Panc1 (cell line): ENCODE data around the gene PHF19.

Experiments used
- CTCF ChIP-seq: fragments of 450-650 bp; IDR thresholded peaks from 2 replicates; pipeline ENCODE4 v1.5.1; 2017; ENCODE audit warnings: mild to moderate bottlenecking
- POLR2AphosphoS5 ChIP-seq: IDR thresholded peaks from 2 replicates; pipeline ENCODE4 v1.6.1; 2012; ENCODE audit warnings: mild to moderate bottlenecking, low read depth, low read length, moderate library complexity

GRCh38 chr9:120905315-120906164 lies 28.6 kb upstream of the PHF19 start:
- TF ChIP-seq CTCF: no peak
- no peak for TF ChIP-seq POLR2AphosphoS5
